Tibial artery (tissue), 4 donors: Measurements from ENCODE around the gene CFAP206.
A peak's percentile ranks its signal among the peaks of the same experiment; 100 is the strongest.

Experiments used
- DNase-seq, 2 donors: peaks; one replicate each; pipeline ENCODE4 v3.0.0-alpha.2; 2019
- H3K27ac ChIP-seq, 2 donors: fragments of 200-600 bp; sonication (generic) in 1 of 2; 1 replicate in 1 of 2; 2 replicates in 1 of 2; pipeline ENCODE4 v1.5.1; 2018 to 2019; ENCODE audit warnings: mild to moderate bottlenecking in 1 of 2
- H3K27me3 ChIP-seq, 2 donors: fragments of 200-600 bp; sonication (generic) in 1 of 2; one replicate each; pipeline versions ENCODE4 v1.5.1 to v1.6.0; 2016 to 2019
- H3K36me3 ChIP-seq, 3 donors: fragments of 200-600 bp; sonication (generic) in 2 of 3; one replicate each; pipeline ENCODE4 v1.5.1; 2016 to 2019; ENCODE audit warnings: mild to moderate bottlenecking in 2 of 3
- H3K4me1 ChIP-seq, 4 donors: fragments of 200-600 bp; sonication (generic) in 2 of 4; 1 replicate in 3 of 4; 2 replicates in 1 of 4; pipeline ENCODE4 v1.5.1; 2016 to 2019
- H3K4me3 ChIP-seq, 2 donors: fragments of 200-600 bp; sonication (generic) in 1 of 2; 1 replicate in 1 of 2; 2 replicates in 1 of 2; pipeline ENCODE4 v1.5.1; 2018 to 2019; ENCODE audit warnings: mild to moderate bottlenecking in 2 of 2
- H3K9me3 ChIP-seq, 3 donors: fragments of 200-600 bp; sonication (generic) in 1 of 3; one replicate each; pipeline ENCODE4 v1.5.1; 2016 to 2019
- intact Hi-C: fragments of 100-400 bp; cut with DNase I; formaldehyde crosslinking; loops from one replicate; pipeline ENCODE4 v1.15.0; 2023; ENCODE audit warnings: low total_unique reads
- TF ChIP-seq, protein P1 (sequence below), 2 experiments: fragments of 200-600 bp in 1 of 2; fragments of 450-650 bp in 1 of 2; IDR thresholded peaks; one replicate each; pipeline ENCODE4 v1.5.1; 2017 to 2019; ENCODE audit warnings: antibody characterized with exemption in 2 of 2, mild to moderate bottlenecking in 1 of 2, moderate library complexity in 1 of 2

CFAP206 gene

DNA sequence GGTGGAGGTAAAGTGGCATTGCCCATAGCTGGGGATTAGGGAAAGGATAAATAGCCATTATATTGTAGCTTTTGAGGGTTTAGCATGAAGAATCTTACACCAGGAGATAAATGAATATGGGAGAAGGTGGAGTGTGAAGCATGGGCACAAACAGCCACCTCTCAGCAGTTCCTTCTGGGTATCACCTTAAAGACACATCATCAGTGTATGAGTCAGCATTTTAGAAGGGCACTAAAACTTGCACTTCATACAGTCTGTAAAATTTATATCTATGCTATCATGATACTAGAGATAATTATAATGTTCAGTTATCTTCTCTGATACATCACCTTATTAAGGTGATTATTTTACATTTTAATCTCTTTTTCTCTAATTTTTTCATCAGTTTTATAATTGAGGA, 90.3 kb downstream of the CFAP206 start:
- intact Hi-C loops: no loop called here
- TF ChIP-seq, protein P1, sequence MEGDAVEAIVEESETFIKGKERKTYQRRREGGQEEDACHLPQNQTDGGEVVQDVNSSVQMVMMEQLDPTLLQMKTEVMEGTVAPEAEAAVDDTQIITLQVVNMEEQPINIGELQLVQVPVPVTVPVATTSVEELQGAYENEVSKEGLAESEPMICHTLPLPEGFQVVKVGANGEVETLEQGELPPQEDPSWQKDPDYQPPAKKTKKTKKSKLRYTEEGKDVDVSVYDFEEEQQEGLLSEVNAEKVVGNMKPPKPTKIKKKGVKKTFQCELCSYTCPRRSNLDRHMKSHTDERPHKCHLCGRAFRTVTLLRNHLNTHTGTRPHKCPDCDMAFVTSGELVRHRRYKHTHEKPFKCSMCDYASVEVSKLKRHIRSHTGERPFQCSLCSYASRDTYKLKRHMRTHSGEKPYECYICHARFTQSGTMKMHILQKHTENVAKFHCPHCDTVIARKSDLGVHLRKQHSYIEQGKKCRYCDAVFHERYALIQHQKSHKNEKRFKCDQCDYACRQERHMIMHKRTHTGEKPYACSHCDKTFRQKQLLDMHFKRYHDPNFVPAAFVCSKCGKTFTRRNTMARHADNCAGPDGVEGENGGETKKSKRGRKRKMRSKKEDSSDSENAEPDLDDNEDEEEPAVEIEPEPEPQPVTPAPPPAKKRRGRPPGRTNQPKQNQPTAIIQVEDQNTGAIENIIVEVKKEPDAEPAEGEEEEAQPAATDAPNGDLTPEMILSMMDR (IDR thresholded peaks at IDR 0.05): no peak
- Histone ChIP-seq H3K27ac (no peak overlapping the region), H3K9me3 (no peaks in the 10 kb centered on the region), H3K4me1 (peaks cover 0 to 2% (median 0%) of the 10 kb centered on the region in 4 donors), H3K36me3 (peaks cover 15 to 28% (median 20%) of the 10 kb centered on the region in 3 donors), H3K27me3 (no peaks in the 10 kb centered on the region), H3K4me3 (no peak overlapping the region)
- DNase-seq: no peak

DNA sequence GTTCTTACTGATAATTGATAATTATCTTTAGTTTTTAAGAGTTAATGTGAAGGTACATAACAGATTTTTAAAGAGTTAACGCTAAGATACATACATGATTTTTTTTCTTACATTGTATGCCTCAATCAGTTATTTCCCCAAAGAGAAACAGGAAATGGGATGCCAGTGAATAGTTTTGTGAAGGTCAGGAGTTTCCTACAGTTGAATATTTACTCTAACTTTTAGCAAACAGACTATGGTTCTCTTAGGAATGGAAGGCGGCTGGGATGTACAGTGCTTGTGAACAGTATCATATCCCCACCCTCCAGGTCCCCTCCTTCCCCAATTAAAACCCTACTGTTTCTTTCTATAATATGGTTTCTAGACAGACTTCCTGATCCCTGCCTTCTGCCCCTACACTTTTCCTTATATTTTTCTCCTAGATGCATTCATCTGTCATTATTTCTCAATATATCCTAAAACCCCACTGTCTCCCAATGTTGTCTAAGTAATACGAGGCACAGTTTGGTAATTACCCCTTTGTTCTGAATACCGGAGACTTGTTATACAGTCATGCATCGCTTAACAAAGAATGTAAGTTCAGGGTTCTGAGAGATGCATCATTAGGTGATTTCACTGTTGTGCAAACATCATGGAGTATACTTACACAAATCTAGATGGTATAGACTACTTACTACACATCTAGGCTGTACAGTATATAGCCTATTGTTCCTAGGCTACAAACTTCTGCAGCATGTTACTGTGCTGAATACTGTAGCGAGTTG, 94.2 kb downstream of the CFAP206 start:
- no peak overlapping the region for H3K27ac ChIP-seq
- H3K36me3 ChIP-seq: peaks cover 15 to 43% (median 20%) of the 10 kb centered on the region in 3 donors
- no peaks in the 10 kb centered on the region for H3K9me3 ChIP-seq
- TF ChIP-seq, protein P1 (IDR thresholded peaks at IDR 0.05): no peak
- H3K4me3 ChIP-seq: no peak overlapping the region
- intact Hi-C loops: no loop called here
- H3K27me3 ChIP-seq: no peaks in the 10 kb centered on the region
- DNase-seq: no peak
- H3K4me1 ChIP-seq: peaks cover 0 to 23% (median 9%) of the 10 kb centered on the region in 4 donors

DNA sequence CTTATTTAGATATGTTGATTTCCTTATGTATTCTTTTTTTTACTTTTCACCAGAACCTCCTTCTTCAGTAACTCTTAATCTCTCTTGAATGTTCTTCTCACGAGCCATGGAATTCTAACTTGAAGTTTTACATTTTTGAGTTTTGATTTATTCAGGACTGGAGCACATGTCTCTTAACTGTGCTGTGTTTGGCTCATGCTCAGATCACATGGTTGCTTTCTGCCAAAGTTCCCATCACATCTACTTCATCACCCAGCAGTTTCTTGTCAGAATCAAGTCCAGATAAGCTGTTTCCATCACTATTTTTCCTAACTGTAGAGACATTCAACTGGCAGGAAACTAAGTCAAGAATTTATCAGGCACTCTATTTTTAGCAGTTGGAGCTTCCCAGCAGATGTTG, 96.7 kb downstream of the CFAP206 start:
- DNase-seq: no peak
- no peaks in the 10 kb centered on the region for H3K9me3 ChIP-seq
- intact Hi-C loops: no loop called here
- peaks cover 20 to 43% (median 29%) of the 10 kb centered on the region in 3 donors for H3K36me3 ChIP-seq
- peaks cover 0 to 23% (median 9%) of the 10 kb centered on the region in 4 donors for H3K4me1 ChIP-seq
- TF ChIP-seq, protein P1 (IDR thresholded peaks at IDR 0.05): no peak
- no peak overlapping the region for H3K4me3 ChIP-seq
- peak overlapping the region; percentile 51 to 64 for H3K27ac ChIP-seq
- no peaks in the 10 kb centered on the region for H3K27me3 ChIP-seq
